Activated naive CD4-positive, alpha-beta T cell treated with anti-CD3 and anti-CD28 coated beads, Interleukin-2, amount 50 U/mL, for 16 hours (primary cell): ENCODE data around the gene ATP2B2.
"Not testable (repeated sequence)": the region's sequence is repeated elsewhere in the genome, so short reads cannot be mapped to it uniquely, and the experiment has no call there.

ENCODE experiments used
- DNase-seq: peaks from one replicate; pipeline ENCODE4 v3.0.0-alpha.2; 2020

ATP2B2 gene

DNA sequence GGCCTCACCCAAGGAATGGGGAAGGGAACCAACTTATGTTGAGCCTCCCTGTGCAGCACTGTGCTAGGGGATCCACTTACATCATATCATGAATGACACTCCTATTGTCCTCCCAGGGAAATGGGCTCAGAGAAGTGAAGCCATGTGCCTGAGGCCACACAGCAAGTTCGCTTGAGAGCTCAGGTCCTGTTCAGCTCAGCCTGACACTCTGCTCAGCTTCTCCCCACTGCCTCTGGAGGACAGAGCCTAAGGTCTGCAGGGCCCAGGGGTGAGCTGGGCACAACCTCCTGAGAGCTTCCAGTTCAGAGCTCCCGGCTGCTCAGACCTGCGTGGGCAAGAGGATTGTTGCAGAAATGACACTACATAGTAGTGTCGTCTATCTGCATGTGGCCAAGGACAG is 108.5 kb downstream of the ATP2B2 start:
- DNase-seq, result no peak

DNA sequence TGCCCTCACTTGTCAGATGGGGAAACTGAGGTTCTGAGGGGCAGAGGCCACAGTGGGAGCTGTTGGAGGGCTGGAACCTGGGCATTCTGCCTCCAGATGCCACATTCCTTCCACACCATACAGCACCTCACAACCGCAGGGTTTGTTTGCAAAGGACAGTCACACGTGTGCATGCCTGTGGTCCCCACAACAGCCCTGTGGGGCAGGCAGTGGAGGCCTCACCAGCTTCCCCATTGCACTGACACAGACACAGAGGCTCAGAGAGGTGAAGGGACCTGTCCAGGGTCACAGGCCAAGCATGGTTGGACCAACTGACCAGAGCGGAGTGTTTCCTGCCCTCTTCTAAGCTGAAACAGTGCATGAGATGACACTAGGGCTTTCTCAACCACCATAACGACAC is 109.3 kb downstream of the ATP2B2 start:
- DNase-seq, result no peak

DNA sequence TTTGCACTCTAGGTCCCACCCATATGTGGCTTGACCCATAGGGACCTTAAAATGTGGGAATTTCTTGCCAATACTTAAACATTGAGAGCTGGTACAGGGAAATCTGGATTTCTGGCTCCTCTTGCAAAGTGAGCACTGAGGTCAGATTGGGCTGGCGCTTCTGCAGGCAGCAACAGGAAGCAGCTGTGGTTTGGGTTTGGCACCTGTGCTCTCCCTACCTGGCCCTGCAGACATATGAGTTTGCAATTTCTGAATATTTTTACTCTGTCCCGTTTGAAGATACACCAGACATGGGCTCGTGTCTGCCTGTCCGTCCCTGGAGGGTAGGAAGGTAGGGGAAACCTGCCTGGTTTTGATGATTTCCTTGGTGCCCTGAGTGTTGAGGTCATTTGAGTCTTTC is 109.7 kb downstream of the ATP2B2 start:
- DNase-seq, result no peak

DNA sequence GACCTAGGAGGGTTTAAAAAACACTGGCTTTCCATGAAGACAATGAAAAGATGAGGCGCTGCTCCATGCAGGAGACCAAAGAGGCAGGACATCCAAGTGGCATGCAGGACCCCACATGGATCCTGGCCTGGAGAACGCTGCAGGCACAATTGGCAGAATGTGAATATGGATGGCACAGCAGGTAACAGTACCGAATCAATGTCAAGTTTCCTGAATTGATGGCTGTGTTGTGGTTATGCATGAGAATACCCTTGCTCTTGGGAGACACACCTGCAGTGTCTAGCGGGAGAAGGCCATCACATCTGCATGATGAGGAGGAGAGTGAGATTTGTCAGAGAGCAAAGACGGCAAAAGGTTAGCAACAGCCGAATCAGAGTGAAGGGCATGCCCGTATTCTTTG is 110.2 kb downstream of the ATP2B2 start:
- DNase-seq, result no peak

DNA sequence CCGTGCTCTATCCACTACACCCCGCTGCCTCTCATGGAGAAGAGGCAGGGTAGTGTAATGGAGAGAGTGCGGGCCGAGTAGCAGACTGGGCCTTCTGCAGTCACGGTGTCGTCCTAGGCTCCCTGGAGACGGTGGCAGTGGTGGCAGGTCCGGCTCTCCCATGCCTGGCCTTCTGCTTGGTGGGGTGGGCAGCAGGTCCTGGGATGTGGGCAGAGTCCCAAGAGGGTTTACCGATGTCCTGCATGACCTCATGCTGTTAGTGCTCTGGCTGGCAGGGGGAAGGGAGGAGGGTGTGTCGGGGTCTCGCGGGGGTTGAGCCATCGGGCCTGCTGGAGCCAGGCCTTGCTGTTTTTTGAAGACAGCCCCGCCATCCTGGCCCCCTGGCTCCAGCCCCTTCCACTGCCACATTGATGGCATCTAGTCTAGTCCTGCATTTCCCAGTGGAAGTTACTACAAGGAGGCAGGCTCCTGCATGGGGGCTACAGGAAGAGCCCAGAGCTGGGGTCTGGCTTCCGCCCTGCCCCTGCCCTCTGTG is 110.8 kb downstream of the ATP2B2 start:
- no peak for DNase-seq

DNA sequence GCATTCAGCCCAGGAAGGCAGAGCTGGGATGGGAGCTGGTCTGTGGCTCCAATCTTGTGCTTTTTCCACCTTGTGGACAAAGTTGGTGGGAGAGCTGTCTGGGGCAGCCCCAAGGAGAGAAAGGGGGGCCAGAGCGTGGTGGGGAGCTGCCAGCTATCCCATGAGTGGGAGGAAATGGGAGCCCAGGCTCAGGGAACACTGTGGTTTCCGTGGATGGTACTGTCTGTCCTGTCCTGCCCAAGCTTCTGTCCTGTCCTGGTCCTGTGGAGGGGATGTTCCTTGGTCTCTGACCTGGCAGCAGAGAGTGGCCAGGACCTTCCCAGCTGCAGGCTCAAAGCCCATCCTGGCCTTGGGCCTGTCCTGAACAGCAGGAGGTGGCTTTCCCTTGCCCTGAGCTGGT is 111.9 kb downstream of the ATP2B2 start:
- no peak for DNase-seq

DNA sequence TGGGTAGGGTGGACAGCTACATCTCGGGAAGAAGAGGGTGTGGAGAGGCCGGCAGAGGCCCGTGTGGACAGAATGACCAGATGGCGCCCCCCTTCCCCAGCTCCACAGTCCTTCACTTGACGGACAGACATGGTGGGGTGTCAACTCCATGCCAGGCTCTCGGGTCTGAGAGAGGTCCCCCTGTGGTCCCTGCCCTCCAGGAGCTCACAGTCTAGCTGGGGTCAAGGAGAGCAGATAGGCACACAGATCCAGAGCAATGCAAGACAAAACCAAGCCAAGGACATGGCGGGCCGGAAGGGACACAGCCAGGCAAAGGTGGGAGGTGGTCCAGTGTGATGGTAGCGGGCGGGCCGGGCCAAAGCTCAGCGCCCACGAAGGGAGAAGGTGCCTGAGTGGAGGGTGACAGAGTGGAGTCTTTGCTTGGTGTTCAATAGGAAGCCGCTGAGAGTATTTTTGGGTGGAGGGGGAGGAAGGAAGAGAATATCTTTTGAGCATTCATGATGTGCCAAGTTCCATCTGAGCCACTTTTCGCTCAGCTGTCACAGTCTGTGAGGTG is 112.4 kb downstream of the ATP2B2 start:
- no peak for DNase-seq

DNA sequence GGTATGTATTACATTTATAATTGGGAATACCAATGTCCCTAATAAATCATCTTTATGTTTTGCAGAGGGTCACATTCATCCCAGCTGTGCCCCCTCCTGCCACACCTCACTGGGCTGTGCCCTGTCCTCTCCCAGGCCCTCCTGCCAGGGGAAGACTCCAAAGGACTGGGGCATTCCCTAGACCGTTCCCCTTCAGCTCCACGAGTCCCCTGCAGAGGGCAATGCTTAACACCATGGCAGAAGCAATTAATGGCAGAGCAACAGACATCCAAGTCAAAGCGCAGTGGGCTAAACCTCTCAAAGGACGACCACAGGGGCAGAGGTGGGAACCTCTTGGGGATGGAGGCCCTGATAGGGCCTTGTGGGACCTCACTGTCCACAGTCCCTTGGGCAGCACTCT is 113.1 kb downstream of the ATP2B2 start:
- no peak for DNase-seq

DNA sequence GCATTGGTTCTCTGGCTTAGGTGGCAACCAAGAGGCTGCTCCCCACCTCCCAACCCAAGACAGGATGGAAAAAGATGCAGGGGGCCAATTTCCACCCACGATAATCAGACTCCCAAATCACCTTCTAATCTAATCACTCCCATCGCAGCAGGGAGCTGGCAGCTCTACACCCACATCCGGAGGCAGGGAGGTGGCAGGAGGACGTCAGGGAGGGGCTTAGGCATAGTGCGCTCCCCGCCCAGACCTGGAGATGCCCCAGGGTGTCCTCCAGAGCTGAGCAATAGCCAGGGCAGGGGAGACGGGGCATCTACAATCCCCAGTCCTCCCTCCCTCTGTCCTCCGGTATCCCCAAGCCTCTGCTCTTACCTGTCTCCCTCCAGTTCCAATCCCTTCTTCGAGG is 114.0 kb downstream of the ATP2B2 start:
- no peak for DNase-seq

DNA sequence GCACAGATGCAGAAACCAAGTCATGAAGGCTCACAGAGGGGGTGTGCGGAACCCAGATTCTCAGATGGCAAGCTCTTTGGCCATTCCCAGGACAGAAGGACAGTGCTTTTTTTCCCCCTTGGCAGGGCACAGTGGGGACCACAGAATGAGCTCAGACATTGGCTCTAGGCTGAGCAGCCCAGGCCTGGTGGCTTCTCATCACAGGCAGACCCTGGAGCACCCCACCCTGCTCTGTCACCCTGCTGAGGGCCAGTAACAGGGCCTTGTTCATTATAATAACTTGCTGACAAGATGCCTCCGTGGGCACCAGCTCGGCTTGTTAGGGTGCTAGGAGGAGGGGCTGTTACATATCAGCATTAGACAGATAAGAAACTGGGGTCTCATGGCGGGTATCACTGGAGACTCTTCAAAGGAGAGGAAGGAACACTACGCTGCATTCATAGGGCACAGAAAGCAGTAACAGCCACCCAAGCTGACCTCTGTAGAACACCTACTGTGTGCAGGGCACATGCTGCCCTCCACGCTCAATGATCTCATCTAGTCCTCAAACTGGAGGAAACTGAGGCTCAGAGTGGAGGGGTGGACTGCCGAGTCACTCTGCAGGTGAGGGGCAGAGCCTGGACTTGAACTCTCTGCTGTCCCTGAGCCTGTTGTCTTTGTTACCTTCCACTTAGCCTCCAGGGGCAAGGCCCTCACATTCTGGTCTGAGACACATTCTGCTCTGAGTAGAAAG is 114.6 kb downstream of the ATP2B2 start:
- no peak for DNase-seq

DNA sequence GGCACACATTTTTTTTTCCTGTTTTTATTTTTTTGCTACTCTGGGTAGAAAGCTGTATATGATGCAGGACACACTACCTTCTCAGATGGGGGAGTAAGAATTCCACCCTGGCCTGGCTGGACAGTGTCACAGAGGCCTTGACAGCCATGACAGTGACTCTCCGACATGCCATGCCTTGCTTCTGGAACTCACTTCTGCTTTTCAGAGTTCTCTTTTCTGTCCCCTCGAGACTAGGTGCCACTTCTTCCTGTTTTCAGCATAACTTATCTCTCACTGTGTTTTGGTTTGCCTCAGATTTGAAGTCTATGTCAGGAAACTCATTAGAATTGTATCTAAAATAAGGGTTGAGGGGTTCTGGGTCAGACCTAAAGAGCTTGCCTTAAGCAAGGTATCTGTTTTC is 115.4 kb downstream of the ATP2B2 start:
- no peak for DNase-seq

DNA sequence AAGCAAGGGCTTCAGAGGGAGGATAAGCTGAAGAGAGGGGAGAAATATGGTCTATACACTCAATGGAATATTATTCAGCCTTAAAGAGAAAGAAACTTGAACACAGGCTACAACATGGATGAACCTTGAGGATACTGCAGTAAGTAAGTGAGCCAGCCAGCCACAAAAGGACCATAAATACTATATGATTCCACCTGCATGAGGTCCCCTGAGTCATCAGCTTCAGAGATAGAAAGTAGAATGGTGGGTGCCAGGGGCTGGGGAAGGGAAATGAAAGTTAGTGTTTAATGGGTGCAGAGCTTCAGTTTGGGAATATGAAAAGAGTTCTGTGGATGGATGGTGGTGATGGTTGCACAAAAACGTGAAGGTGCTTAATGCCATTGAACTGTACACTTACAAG is 116.0 kb downstream of the ATP2B2 start:
- no peak for DNase-seq

DNA sequence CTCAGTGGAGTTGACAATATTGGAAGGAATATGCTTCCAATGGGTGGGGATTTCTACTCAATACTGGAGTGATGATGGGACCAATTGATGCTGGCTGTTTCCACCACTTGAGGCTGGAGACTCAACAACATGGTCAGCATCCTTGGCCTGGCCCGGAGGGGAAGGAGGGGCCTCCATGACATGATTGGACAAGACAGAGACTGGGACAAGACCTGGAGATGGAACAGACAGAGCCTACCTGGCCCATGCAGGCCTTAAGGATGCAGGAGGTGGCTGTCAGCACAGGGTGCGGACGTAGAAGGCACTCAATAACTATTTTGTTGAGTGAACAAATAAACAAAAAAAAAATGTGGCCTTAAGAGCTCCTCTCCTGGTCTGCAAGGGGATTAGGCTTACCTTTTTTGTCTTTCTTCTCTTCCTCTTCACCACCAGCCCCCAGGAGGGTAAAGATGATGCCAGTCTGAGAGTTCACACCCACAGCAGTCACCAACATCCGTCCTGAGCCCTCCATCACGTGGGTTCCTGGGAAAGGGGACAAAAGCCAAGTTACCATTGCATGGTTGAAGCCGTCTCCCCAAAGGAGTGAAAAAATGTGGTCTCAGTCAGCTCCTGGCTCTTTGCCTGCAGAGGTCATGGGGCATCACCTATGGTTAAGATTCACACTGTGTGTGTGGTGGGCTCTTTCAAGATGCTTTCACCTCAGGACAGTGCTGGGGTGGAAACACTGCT is 117.3 kb downstream of the ATP2B2 start:
- no peak for DNase-seq

DNA sequence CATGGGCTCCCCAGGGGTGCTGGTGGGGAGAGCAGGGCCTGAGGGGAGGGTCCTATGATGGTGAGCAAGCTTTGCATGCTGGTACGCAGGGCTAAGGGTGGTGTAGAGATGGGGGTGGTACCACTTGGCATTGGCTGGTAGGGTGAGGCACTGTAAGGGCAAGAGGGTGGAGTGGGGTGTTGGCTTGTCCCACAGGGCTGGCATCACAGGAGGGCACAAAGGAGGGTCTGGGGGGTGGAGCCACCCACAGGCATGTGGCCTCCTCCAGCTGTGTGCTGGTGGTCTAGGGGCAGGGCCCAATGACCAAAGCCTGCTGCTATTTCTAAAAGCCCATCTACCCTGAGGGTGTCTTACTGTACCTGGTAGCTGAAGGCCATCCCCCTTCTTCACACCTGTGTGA is 119.3 kb downstream of the ATP2B2 start:
- DNase-seq, result no peak

DNA sequence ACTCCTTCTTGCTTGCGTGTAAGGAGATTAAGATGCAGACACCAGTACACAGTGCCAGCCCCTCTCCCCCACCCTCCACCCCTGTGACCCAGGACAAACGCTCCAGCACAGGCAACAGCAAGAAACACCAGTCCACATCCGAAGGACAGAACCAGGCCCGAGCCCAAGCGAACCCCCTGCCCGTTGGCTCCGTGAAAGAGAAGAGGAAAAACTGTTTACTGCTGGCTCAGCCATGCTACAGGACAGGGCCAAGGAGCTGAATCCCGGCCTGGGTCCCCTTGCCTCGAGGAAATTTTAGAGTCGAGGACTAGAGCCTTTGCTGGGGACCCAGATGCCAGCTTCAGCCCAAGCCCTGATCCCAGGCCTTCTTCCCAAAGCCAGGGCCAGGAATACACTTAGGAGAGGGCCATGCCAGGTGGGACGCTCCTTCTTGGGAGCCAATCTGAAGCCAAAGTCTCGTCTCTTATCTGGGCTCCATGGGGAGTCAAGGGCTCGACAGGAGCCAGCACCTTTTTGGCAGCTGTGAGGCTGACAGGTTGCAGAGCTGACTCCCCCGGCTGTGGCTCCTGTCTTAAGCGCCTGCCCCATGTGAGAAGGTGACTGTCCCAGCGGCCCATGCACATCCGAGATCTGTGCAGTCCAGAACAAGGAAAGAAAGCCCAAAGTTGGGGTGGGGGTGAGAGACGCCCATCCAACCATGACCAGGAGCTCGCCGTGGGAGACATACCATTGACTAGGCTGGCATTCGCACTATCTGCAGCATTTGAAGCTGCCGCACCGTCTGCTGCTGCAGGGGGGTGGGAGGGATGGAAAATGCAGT is 120.6 kb downstream of the ATP2B2 start:
- DNase-seq, result no peak

DNA sequence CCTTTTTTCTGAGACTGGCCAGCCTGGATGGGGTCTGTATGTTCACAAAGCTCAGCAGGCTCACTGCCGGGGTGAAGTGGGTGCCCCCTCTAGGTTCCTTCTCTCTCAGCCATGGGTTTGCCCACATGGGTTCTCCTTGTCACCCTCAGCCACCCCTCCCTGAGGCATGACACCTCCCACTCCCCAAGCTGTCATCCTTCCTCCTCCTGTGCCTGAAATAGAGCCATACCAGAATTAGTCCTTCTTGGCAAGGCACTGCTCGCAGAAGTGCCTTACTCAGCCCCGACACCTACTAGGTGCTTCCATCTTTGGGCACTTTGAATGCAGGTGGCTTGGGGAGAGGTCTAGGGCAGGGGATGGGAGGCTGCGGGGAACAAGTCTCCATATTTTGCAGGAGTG is 121.5 kb downstream of the ATP2B2 start:
- no peak for DNase-seq

DNA sequence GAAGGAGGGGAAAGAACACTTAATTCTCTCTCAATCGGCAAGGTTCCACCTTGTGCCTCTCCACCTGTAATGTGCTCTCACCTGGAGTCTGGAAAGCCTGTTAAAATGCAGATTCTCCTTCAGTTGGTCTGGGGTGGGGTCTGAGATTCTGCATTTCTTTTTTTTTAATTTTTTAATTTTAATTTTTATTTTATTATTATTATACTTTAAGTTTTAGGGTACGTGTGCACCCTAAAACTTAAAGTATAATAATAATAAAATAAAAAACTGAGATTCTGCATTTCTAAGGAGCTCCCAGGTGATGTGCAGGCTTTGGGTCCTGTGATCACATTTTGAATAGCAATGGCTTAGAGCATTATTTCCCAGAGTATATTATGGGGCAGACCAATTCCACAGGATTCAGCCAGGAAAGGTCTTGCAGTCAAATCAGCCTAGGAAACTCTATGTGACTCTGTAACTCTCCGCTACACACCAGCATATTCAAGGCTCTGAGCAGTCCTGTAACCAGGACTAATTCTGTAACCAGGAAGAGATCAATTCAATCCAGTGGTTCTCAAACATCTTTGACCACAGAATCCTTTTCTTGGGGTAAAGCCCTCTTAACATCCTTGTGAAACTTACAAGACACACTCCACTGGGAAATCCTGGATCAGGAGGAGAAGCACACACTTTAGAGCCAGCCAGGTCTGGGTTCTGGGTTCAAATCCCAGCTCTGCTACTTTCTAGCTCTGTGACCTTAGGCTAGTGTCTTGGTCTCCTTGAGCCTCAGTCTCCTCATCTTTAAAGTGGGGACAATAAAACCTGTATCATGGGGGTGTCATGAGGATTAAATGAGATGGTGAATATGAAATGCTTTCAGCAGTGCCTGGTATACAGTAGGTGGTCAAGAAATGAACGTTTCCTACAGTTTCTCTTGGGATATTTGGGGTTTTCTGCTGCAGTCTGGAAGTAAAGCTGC is 122.2 kb downstream of the ATP2B2 start:
- no peak for DNase-seq

DNA sequence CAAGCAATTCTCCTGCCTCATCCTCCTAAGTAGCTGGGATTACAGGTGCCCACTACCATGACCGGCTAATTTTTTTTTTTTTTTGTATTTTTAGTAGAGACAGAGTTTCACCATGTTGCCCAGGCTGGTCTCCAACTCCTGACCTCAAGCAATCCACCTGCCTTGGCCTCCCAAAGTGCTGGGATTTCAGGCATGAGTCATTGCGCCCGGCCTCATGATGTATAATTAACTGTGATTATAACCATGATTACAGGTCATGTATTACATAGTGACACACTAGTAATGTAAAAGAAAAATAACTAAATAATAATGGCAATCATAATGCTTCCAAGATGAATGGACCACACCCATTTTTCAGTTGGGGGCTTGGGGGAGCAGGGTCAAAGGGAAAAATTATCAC is 122.9 kb downstream of the ATP2B2 start:
- DNase-seq, result not testable (repeated sequence)

DNA sequence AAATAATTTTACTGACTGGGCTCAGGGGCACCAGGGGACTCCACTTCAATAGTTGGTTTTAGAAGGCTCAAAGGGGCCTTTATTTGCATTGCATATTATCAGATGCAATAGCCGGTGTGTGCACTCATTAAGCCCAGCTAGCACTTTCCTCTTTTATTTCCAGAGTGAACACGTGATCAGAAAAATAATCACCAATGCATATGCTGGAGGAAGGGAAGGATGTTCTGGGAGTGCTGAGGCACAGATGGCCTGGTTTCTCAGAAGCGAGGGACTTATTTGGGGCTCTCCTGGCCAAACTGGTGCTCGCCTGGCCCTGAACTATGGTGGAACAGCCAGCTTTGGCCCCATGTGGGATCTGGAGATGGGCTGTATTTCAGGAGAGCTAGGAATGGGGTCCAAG is 124.0 kb downstream of the ATP2B2 start:
- no peak for DNase-seq

DNA sequence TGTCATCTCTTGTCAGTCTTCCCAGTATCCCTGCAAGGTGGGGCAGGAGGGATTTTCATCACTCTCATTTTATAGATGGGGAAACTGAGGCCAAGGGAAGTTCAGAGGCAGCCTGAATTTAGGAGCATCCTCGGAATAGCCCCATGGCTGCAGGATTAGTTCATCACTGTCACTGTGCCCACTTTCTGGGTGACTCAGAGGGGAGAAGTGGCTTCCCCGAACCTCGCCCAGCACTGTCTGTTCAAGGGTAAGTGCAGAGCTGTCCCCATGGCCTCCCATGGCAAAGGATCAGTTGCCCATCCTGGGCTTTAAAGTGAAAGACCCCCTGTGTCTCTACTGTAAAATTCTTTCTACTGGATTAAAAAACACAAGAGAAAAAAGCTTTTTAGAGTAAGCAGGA is 124.5 kb downstream of the ATP2B2 start:
- DNase-seq, result no peak

DNA sequence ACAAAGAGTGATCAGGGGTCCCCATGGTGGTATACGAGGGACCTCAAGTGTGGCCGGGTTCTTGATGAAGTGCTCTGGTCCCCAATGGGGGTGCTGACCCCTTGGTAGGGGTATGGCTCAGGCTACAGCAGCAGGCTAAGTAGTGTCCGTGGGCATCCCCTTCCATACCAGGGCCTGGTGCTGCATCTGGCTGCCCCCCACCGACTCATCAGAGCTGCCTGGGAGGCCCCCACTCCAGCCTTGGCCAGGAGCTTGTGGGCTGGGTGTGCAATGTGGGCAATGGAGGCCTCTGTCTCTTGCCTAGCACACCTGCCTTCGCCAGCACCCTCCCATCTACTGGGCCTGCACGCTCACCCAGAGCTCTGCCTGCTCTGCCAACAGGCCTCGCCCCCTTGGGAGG is 125.4 kb downstream of the ATP2B2 start:
- no peak for DNase-seq

DNA sequence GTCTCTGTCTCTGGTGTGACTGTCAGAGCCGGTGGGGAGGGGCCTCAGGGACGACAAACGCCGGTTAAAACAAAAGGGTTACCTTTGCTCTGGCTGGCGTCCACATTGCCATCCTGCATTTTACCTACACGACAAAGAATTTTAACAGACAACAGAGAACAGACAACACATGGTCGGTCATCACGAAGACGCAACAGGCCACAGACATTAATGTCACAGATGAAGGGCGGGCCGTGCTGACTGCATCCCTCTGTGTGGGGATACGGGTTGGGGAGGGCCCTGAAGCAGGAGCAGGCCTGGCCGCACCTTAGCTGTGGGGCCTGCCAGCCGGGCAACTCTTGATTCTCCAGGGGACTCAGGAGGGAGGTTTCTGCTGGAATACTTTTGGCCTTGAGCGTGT is 126.2 kb downstream of the ATP2B2 start:
- DNase-seq, result no peak
